Endothelial cell of umbilical vein (primary cell): ENCODE data around the gene ITIH4. TPM values are rescaled to one million over a fixed set of nuclear protein-coding genes. Genes with fewer than 3 reads are reported as not detected.

ENCODE experiments used
- BruUV-seq: library from RNA; stranded (reverse); fragments of 400-500 nt; replicated peaks from 2 replicates; lab custom pipeline; 2021; lab: Mats Ljungman, UMichigan
- CTCF ChIA-PET: fragments of 300-600, 350-600 bp; sonication (Branson Sonifier 250); formaldehyde crosslinking; loops from one replicate; lab custom pipeline; 2021; ENCODE audit warnings: antibody characterized with exemption, inconsistent platforms; lab: Charles Lee
- POLR2A ChIA-PET: fragments of 300-600, 350-600 bp; sonication (Branson Sonifier 250); formaldehyde crosslinking; loops from one replicate; lab custom pipeline; 2021; ENCODE audit warnings: antibody characterized with exemption, inconsistent platforms; lab: Charles Lee
- DNase-seq: peaks from one replicate; pipeline ENCODE4 v3.0.0-alpha.2; 2011; ENCODE audit warnings: low read depth, low spot score
- FAIRE-seq: peaks from 2 replicates; lab custom pipeline; 2011; peaks lifted over from hg19 to GRCh38; lab: Jason Lieb, UNC
- H2AFZ ChIP-seq: 2 replicates; pipeline ENCODE4 v1.6.0; 2012; ENCODE audit warnings: low read depth, low read length, control low read depth, inconsistent platforms
- H3K27ac ChIP-seq: 2 replicates; pipeline ENCODE4 v1.5.1; 2011; ENCODE audit warnings: low read depth, mild to moderate bottlenecking, control low read depth, low read length, moderate library complexity; ENCODE audit not compliant: insufficient read depth
- H3K27me3 ChIP-seq, 2 experiments: 2 replicates each; pipeline versions ENCODE4 v1.6.0 to v1.6.1; 2011; ENCODE audit warnings: low read length in 2 of 2, mixed read lengths in 1 of 2; ENCODE audit not compliant: control insufficient read depth in 2 of 2, insufficient read depth in 2 of 2
- H3K36me3 ChIP-seq, 2 experiments: 2 replicates in 1 of 2; 3 replicates in 1 of 2; pipeline ENCODE4 v1.5.1; 2011; ENCODE audit warnings: low read length in 2 of 2, mild to moderate bottlenecking in 1 of 2, moderate library complexity in 1 of 2; ENCODE audit not compliant: control insufficient read depth in 2 of 2, insufficient read depth in 2 of 2; ENCODE audit errors: extremely low read depth in 1 of 2
- H3K4me1 ChIP-seq: 3 replicates; pipeline ENCODE4 v1.5.1; 2011; ENCODE audit warnings: mild to moderate bottlenecking, low read length; ENCODE audit not compliant: control insufficient read depth, insufficient read depth; ENCODE audit errors: extremely low read depth
- H3K4me2 ChIP-seq: 2 replicates; pipeline ENCODE4 v1.6.1; 2011; ENCODE audit warnings: low read length, control low read depth, mixed read lengths; ENCODE audit not compliant: insufficient read depth
- H3K4me3 ChIP-seq, 3 experiments: fragments of 200-600 bp in 1 of 3; sonication (generic), shearing (Covaris generic) in 1 of 3; replicated peaks in 1 of 3; 2 replicates each; pipeline ENCODE4 v1.5.1; 2011 to 2016; ENCODE audit warnings: control low read depth in 3 of 3, low read length in 3 of 3, mild to moderate bottlenecking in 2 of 3, inconsistent platforms in 1 of 3, low read depth in 1 of 3, moderate library complexity in 1 of 3; ENCODE audit not compliant: insufficient read depth in 1 of 3
- H3K79me2 ChIP-seq: 2 replicates; pipeline ENCODE4 v1.6.0; 2012; ENCODE audit warnings: low read length, inconsistent platforms; ENCODE audit not compliant: control insufficient read depth, insufficient read depth
- H3K9ac ChIP-seq: replicated peaks from 2 replicates; pipeline ENCODE3; 2011; ENCODE audit warnings: low read length, control low read depth; ENCODE audit not compliant: insufficient read depth; ENCODE audit errors: extremely low read depth
- H3K9me1 ChIP-seq: replicated peaks from 3 replicates; pipeline ENCODE4 v1.6.0; 2011; ENCODE audit warnings: mild to moderate bottlenecking, low read length; ENCODE audit not compliant: control insufficient read depth, insufficient read depth; ENCODE audit errors: extremely low read depth
- H3K9me3 ChIP-seq: replicated peaks from 2 replicates; pipeline ENCODE4 v1.5.1; 2012; ENCODE audit warnings: low read length, inconsistent platforms; ENCODE audit not compliant: control insufficient read depth, insufficient read depth
- H4K20me1 ChIP-seq: replicated peaks from 2 replicates; pipeline ENCODE3; 2011; ENCODE audit warnings: mild to moderate bottlenecking, low read length; ENCODE audit not compliant: control insufficient read depth, insufficient read depth; ENCODE audit errors: extremely low read depth
- EZH2 ChIP-seq: IDR thresholded peaks from 2 replicates; pipeline ENCODE4 v1.6.1; 2012; ENCODE audit warnings: borderline replicate concordance, low read depth, mild to moderate bottlenecking, moderate library complexity, low read length, inconsistent platforms; ENCODE audit not compliant: severe bottlenecking
- FOS ChIP-seq: IDR thresholded peaks from 2 replicates; pipeline ENCODE4 v1.6.1; 2011; ENCODE audit warnings: mild to moderate bottlenecking, low read length, moderate library complexity, borderline replicate concordance; ENCODE audit not compliant: insufficient read depth
- GATA2 ChIP-seq: IDR thresholded peaks from 2 replicates; pipeline ENCODE4 v1.7.0; 2011; ENCODE audit warnings: low read depth, mild to moderate bottlenecking, moderate library complexity, mixed read lengths, low read length; ENCODE audit not compliant: insufficient read length, insufficient read depth
- POLR2A ChIP-seq: IDR thresholded peaks from 2 replicates; pipeline ENCODE4 v1.6.1; 2012; ENCODE audit warnings: low read depth, mild to moderate bottlenecking, control low read depth, low read length
- POLR2AphosphoS5 ChIP-seq: IDR thresholded peaks from 2 replicates; pipeline ENCODE4 v1.6.1; 2012; ENCODE audit warnings: low read depth, mild to moderate bottlenecking, control low read depth, low read length, moderate library complexity; ENCODE audit not compliant: insufficient read depth
- dilution Hi-C: fragments of 300-500 bp; cut with MboI; formaldehyde crosslinking; loops from one replicate; pipeline ENCODE4 v1.15.0; 2019; ENCODE audit warnings: low sequenced_read_pairs; ENCODE audit not compliant: extremely low pct_ligation_motif_present
- intact Hi-C: fragments of 100-400 bp; cut with micrococcal nuclease; formaldehyde crosslinking; loops from one replicate; pipeline ENCODE4 v1.10.0; 2022
- polyA plus RNA-seq, 4 experiments: library from polyadenylated mRNA; depleted of rRNA in 3 of 4; stranded (reverse) in 3 of 4; unstranded in 1 of 4; fragments of >200 nt; gene quantifications; 2 replicates each; pipeline versions ENCODE4 v1.2.1 to v1.2.3, GENCODE V29; 2011 to 2012; ENCODE audit warnings: missing spikeins in 1 of 4
- total RNA-seq: library from RNA; stranded (reverse); gene quantifications from 2 replicates; pipeline ENCODE4 v1.2.3, GENCODE V29; 2021
- TF ChIP-seq, protein P1 (sequence below): IDR thresholded peaks from 2 replicates; pipeline ENCODE4 v1.6.1; 2011; ENCODE audit not compliant: insufficient read depth, insufficient read length

ITIH4 gene
- total and polyA plus RNA-seq, 2 donors (not counting 3 experiments of a cell fraction or from before 2014, with no cell fraction given): 0.17 to 2.4 TPM

DNA sequence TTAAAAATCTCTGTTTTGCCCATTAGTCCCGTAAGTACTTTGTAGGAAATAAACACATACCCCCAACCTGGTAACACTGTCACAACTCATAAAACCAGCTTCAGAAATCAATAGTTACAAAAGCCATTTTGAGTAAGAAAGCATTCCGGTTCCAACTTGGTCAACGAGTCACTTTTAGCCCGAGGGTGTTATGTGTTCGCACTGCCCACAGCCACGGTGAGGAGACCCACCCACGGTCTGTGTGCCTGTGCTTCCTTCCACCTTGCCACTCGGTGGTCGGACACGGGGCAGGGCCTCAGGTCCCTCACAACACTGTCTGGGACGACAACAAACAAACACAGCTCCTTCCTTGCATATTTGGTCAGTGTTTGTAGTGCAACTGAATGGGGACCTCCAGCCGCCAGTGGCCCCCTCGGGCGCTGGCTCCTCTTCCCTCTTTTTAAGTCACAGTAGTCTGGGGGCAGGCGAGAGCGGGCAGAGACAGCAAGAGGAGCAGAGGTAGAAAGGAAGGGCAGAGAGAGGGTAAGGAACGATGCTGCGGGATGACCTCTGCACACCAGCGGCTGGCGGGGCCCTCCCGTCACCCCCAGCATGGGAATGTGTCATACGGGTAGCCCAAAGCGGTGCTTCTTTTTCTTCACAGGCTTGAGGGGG lies 9.5 kb upstream of the ITIH4 start:
- H3K4me2 ChIP-seq: no peak overlapping the region
- no peaks in the 10 kb centered on the region for H4K20me1 ChIP-seq
- H3K27ac ChIP-seq: no peak overlapping the region
- FAIRE-seq (no peak), DNase-seq (no peak)
- H3K36me3 ChIP-seq: peaks cover 0 to 5% of the 10 kb centered on the region in 2 experiments
- no peaks in the 10 kb centered on the region for H3K9me3 ChIP-seq
- CTCF ChIA-PET: interaction anchor here (1.6 to 1.7 kb wide), 2 partner anchors 19 to 41 kb away, joined by 4 to 7 read pairs; no protein-coding TSS in a partner anchor
- no peak overlapping the region for H3K4me3 ChIP-seq
- H3K79me2 ChIP-seq: no peaks in the 10 kb centered on the region
- POLR2A ChIA-PET: no interaction called here
- no peak overlapping the region for H2AFZ ChIP-seq
- TF ChIP-seq POLR2AphosphoS5: no peak
- no peaks in the 10 kb centered on the region for H3K27me3 ChIP-seq
- BruUV-seq: TSS peak; percentile 14
- H3K9me1 ChIP-seq: no peaks in the 10 kb centered on the region
- H3K4me1 ChIP-seq: no peaks in the 10 kb centered on the region
- intact Hi-C loops (no loop called here), dilution Hi-C loops (no loop called here)
- no peak overlapping the region for H3K9ac ChIP-seq

DNA sequence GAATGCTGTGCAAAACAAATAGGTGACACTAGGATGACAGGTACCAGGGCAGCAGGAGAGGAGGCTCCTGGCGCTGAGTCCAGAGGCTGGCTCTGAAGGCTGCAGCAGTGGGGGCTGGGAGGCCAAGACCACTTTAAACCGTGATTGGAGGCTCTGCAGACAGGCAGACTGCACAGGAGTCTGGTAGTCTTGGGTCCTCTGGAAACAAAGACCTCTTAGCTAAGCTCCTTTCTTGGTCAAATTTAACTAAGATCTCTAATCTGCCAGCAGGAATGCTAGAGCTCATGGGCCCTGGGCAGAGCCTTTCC lies 8.8 kb upstream of the ITIH4 start:
- FAIRE-seq: no peak
- dilution Hi-C loops: no loop called here
- Histone ChIP-seq H4K20me1 (no peaks in the 10 kb centered on the region), H3K4me1 (no peaks in the 10 kb centered on the region), H3K36me3 (peaks cover 0 to 5% of the 10 kb centered on the region in 2 experiments), H3K27me3 (no peaks in the 10 kb centered on the region), H3K9ac (no peak overlapping the region), H3K4me2 (no peak overlapping the region), H3K4me3 (no peak overlapping the region), H3K9me3 (no peaks in the 10 kb centered on the region), H3K27ac (no peak overlapping the region), H3K9me1 (no peaks in the 10 kb centered on the region), H3K79me2 (no peaks in the 10 kb centered on the region), H2AFZ (no peak overlapping the region)
- no peak for DNase-seq
- BruUV-seq: no TSS peak
- intact Hi-C loops: no loop called here
- no peak for TF ChIP-seq GATA2
- no peak for TF ChIP-seq POLR2A
- TF ChIP-seq, protein P1, sequence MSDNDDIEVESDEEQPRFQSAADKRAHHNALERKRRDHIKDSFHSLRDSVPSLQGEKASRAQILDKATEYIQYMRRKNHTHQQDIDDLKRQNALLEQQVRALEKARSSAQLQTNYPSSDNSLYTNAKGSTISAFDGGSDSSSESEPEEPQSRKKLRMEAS: no peak
- no peak for TF ChIP-seq FOS
- TF ChIP-seq EZH2: no peak
- no peak for TF ChIP-seq POLR2AphosphoS5
- ChIA-PET CTCF (interaction anchor here (1.6 to 1.7 kb wide), 2 partner anchors 18 to 41 kb away, joined by 4 to 7 read pairs; no protein-coding TSS in a partner anchor), POLR2A (no interaction called here)
